Coronary artery (tissue), 2 donors: ENCODE results near the gene UBA52.

ENCODE experiments used
- DNase-seq: peaks from one replicate; pipeline ENCODE4 v3.0.0-alpha.2; 2017; ENCODE audit warnings: low spot score
- H3K27ac ChIP-seq, 2 donors: fragments of 200-600 bp; sonication (generic); one replicate each; pipeline ENCODE4 v1.5.1; 2016 to 2019
- H3K4me3 ChIP-seq: fragments of 200-600 bp; sonication (generic); 2 replicates; pipeline ENCODE4 v1.5.1; 2016; ENCODE audit warnings: mild to moderate bottlenecking, moderate library complexity
- TF ChIP-seq, protein P1 (sequence below): fragments of 200-600 bp; sonication (generic); IDR thresholded peaks from one replicate; pipeline ENCODE4 v1.5.1; 2019; ENCODE audit warnings: antibody characterized with exemption

The UBA52 gene

GRCh38 chr19:18574691-18575291 lies 3.1 kb downstream of the UBA52 start:
- TF ChIP-seq, protein P1, sequence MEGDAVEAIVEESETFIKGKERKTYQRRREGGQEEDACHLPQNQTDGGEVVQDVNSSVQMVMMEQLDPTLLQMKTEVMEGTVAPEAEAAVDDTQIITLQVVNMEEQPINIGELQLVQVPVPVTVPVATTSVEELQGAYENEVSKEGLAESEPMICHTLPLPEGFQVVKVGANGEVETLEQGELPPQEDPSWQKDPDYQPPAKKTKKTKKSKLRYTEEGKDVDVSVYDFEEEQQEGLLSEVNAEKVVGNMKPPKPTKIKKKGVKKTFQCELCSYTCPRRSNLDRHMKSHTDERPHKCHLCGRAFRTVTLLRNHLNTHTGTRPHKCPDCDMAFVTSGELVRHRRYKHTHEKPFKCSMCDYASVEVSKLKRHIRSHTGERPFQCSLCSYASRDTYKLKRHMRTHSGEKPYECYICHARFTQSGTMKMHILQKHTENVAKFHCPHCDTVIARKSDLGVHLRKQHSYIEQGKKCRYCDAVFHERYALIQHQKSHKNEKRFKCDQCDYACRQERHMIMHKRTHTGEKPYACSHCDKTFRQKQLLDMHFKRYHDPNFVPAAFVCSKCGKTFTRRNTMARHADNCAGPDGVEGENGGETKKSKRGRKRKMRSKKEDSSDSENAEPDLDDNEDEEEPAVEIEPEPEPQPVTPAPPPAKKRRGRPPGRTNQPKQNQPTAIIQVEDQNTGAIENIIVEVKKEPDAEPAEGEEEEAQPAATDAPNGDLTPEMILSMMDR, result no peak
- no peak for DNase-seq
- Histone ChIP-seq H3K27ac (no peak overlapping the region), H3K4me3 (no peak overlapping the region)

DNA sequence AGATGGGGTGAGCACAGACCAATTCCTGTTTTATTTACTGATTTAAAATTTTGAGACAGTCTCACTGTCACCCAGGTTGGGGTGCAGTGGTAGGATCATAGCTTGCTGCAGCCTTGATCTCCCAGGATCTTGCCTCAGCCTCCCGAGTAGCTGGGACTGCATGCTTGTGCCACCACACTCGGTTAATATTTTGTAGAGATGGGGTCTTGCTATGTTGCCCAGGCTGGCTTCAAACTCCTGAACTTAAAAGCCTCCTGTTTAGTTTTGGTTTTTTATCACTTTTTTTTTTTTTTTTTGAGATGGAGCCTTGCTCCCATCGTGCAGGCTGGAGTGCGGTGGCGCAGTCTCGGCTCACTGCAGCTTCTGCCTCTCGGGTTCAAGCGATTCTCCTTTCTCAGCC lies 4.7 kb downstream of the UBA52 start:
- DNase-seq, result no peak
- no peak overlapping the region for H3K27ac ChIP-seq
- no peak overlapping the region for H3K4me3 ChIP-seq
- TF ChIP-seq, protein P1, result no peak

DNA sequence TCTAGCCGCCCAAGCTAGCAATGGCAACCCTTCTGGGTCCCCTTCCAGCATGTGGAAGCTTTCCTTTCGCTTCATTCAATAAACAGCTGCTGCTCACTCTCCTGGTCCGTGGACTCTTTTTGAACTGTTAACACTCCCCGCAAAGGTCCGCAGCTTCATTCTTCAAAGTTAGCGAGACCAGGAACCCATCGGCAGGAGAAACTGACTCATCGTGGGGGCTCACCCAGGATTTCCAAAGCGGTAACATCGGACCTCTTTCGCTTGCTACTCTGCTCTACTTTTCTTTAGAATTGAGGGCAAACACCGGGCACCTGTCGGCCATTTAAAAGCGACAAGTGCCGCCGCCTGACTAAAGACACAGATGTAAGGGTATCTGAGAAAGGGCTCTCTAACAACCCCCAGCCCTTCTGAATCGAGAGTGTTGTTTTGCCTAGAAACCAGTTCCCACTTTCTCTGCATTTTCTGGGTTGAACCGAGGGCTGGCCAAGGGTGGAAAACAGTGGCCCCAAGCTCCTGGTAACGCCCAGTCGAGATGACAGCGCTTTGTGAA lies 5.8 kb downstream of the UBA52 start:
- no peak for DNase-seq
- TF ChIP-seq, protein P1, result no peak
- H3K27ac ChIP-seq, result no peak overlapping the region
- H3K4me3 ChIP-seq, result no peak overlapping the region

DNA sequence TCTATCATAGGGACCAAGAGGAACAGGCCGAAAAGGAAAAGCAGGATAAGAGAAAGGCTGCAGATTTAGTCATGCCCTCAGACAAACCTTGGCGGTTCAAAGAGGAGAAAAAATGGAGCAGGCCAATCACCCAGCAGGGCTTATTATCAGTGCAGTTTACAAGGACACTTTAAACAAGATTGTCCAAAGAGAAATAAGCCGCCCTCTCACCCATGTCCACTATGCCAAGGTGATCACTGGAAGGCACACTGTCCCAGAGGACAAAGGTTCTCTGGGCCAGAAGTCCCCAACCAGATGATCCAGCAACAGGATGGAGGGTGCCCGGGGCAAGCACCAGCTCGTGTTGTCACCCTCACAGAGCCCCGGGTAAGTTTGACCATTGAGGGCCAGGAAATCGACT lies 8.7 kb downstream of the UBA52 start:
- Histone ChIP-seq H3K4me3 (no peak overlapping the region), H3K27ac (no peak overlapping the region)
- TF ChIP-seq, protein P1, result no peak
- DNase-seq, result no peak

- no peak overlapping the region for H3K4me3 ChIP-seq
- TF ChIP-seq, protein P1, result no peak
- no peak overlapping the region for H3K27ac ChIP-seq
- DNase-seq, result no peak
These were observed 14.6 kb downstream of the UBA52 start for GRCh38 chr19:18586306-18586705.

DNA sequence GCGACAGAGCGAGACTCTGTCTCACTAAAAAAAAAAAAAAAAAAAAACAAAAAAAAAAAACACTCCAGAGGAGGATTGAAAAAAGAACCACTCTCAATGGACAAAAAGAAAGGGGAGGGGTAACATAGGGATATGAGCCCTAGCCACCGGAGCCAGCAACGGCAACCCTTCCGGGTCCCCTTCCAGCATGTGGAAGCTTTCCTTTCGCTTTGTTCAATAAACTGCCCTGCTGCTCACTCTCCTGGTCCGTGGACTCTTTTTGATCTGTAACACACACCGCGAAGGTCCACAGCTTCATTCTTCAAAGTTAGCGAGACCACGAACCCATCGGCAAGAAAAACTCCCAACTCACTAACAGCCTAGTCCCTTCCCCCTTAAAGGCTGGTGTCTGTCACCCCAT lies 15.9 kb downstream of the UBA52 start:
- TF ChIP-seq, protein P1, result no peak
- no peak for DNase-seq
- Histone ChIP-seq H3K27ac (peak overlapping the region in 1 of 2 donors; percentile 94), H3K4me3 (no peak overlapping the region)

DNA sequence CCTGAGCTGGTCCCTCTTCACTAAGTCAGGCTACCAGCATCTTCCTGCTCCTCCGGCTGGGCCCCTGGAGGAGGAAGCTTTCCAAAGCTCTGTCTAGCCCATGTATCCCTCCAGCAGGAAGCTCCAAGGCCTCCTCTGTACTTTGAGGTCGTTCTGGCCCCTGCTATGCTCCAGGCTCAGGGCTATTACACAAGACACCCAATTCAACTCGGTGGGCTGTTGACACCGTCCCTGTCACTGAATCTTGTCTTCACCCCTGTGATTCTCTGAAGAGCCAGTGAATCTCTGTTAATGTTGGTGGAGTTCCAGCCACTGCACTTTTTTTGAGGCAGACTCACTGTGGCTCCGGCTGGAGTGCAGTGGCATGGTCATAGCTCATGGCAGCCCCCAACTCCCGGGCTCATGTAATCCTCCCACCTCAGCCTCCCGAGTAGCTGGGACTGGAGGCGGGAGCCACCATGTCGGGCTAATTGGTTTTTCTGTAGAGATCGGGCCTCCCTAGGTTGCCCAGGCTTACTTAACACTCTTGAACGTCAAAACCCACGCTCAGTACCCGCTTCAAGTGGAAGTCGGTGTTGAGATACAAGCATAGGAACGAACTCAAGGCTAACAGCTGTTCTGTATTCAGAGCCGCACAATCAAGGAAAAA lies 16.4 kb downstream of the UBA52 start:
- TF ChIP-seq, protein P1, result no peak
- DNase-seq, result no peak
- H3K4me3 ChIP-seq, result peak overlapping the region; percentile 95
- H3K27ac ChIP-seq, result peak overlapping the region; percentile 72 to 94
